GM12875 (cell line): ENCODE measurements around the gene PLXNA4.

Experiments used
- H3K4me3 ChIP-seq: one replicate; pipeline ENCODE4 v1.5.1; 2011; ENCODE audit warnings: low read depth, low read length, control low read depth
- TF ChIP-seq, protein P1 (sequence below): IDR thresholded peaks from 2 replicates; pipeline ENCODE4 v1.5.1; 2011; ENCODE audit warnings: low read depth, mild to moderate bottlenecking, control low read depth, inconsistent platforms, low read length, moderate library complexity, borderline replicate concordance; ENCODE audit not compliant: insufficient read depth

The PLXNA4 gene

DNA sequence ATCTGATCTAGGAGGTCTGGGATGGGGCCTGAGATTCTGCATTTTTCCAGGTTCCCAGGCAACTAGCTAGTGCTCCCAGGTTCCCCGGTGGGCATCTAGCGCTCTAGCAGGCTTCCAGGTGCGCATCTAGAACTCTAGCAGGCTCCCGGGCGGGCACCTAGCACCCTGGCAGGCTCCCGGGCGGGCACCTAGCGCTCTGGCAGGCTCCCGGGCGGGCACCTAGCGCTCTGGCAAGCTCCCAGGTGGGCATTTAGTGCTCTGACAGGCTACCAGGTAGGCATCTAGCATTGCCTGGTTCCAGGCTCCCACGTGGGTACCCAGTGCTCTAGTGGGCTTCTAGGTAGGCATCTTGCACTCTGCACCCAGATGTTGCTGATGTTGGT, 414.7 kb downstream of the PLXNA4 start:
- no peak overlapping the region for H3K4me3 ChIP-seq
- TF ChIP-seq, protein P1, sequence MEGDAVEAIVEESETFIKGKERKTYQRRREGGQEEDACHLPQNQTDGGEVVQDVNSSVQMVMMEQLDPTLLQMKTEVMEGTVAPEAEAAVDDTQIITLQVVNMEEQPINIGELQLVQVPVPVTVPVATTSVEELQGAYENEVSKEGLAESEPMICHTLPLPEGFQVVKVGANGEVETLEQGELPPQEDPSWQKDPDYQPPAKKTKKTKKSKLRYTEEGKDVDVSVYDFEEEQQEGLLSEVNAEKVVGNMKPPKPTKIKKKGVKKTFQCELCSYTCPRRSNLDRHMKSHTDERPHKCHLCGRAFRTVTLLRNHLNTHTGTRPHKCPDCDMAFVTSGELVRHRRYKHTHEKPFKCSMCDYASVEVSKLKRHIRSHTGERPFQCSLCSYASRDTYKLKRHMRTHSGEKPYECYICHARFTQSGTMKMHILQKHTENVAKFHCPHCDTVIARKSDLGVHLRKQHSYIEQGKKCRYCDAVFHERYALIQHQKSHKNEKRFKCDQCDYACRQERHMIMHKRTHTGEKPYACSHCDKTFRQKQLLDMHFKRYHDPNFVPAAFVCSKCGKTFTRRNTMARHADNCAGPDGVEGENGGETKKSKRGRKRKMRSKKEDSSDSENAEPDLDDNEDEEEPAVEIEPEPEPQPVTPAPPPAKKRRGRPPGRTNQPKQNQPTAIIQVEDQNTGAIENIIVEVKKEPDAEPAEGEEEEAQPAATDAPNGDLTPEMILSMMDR, result no peak

DNA sequence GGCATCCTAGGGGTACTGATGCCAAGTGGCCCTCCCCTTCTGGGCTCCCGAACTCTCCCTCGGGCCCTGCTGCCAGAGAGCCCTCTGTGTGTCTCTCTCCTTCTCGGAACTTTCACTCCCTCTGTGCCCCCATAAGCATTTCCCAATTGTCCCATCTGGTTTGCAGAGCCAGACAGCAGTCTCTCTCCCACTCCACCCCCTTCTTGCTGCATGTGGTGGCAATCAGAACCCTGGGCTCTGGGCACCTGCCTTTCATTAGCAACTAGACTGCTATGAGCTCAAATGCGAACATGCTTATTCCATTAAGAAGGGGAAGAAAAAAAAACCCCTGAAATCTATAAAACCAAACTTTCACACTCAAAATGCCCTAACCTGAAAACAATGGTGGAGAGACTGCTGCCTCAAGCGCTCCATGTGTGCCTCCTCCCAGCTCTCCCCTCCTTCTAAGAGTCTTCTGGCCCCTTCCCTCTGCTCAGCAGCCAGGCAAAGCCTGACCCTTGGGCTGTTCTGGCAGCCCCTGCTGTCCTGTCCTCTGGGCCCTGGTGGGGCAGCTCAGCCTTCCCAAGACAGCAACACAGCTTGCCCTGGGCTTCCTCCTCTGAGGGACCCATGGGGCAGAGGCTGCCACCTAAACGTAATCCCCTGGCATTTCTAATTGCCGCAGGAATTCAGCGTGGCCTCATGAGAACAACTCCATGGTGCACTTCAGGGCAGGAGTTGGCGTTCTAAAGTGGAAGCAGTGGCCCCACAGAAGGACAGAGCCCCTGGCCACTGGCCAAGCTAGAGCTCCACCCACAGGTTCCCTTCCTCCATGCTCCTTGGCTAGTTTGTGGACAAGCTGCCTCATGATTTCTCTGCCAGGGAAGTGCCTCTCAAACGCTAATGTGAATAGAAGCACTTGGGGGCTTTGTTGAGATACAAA, 415.4 kb downstream of the PLXNA4 start:
- TF ChIP-seq, protein P1, result no peak
- H3K4me3 ChIP-seq, result no peak overlapping the region

DNA sequence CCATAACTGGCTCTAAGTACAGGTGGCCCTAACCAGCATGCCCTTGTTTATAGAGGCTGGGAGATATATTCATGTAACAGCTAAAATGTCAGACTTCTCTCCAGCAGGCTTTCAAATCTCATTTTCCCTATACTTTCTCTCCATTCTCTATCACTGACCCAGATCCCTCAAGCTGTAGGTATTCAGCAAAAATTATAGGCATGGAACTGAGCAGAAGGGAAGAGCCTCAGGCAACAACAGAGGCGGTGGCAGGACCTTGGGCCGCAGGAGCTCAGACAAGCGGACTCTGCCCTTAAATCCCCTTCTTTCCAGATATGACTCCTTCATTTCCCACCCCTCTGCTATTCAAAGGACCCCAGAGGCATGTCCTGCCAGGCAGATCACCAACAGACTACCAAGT, 417.4 kb downstream of the PLXNA4 start:
- no peak overlapping the region for H3K4me3 ChIP-seq
- TF ChIP-seq, protein P1, result no peak

DNA sequence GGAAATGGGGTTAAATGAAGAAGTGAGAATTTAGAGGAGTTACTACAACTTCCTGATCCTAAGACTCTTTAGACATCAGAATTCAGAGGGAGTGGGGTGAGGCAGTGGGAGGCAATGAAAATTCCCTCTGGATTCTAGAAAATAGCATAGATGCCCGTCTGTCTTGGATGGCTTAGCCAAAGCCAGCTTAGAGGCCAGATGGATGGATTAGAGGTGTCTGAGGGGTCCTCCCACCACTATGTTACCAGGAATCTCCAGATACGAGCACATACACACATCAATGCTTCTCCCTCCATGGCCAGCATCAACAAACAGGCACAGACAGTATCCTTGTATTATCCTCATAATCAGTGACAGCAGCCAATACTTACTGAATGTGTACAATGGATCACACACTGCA, 418.1 kb downstream of the PLXNA4 start:
- TF ChIP-seq, protein P1, result no peak
- H3K4me3 ChIP-seq, result no peak overlapping the region

DNA sequence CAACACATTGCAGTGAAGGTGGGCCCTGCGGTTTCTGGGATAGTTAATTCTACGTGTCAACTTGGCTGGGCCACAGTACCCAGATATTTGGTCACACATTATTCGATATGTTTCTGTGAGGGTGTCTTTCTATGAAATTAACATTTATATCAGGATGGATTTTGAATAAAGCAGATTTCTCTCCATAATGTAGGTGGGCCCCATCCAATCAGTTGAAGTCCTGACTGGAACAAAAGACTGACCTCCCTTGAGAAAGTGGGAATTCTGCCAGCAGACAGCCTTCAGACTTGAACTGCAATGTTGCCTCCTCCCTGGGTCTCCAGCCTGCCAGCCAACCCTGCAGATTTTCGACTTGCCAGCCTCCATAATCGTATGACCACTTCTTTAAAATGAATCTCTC, 420.6 kb downstream of the PLXNA4 start:
- TF ChIP-seq, protein P1, result no peak
- no peak overlapping the region for H3K4me3 ChIP-seq

DNA sequence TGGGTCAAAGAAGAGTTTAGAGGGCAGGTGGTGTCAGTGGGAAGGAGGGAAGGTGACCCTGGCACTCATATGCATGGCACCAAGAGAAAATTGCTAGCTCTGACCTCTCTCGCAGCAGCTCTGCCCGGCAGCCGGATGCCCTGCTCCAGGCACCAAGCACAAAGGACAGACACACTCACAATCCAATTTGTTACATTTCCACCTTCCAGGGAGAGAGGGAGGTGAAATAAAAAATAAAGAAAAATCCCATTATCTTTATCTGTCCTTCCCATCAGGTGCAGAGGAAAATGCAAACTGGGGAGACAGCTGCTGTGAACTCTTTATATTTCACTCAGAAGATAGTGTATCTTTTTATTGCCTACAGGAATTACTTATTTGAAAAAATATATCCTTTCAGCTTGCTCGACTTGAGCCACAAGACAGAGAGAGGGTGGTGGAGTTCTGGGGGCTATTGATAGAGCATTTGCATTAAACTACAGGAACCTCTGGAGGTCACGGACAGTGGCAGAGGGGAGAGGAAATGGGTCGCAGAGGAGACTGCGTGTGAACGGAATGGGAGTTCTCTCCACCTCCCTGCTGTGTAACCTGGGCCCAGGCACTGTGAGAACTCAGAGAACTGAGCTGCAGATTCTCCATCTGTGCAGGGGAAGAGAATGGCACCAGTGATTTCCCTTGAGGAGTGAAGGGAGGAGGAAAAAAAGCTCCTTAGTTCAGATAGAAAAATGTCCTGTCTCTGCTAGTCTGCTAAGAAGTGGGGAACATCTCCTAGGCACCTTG, 421.4 kb downstream of the PLXNA4 start:
- TF ChIP-seq, protein P1, result no peak
- H3K4me3 ChIP-seq, result no peak overlapping the region
